DMS79 treated with DMSO at 0.1 percent for 48 hours (cell line): Measurements from ENCODE around the gene GLCCI1.
"Not testable (repeated sequence)": the region's sequence is repeated elsewhere in the genome, so short reads cannot be mapped to it uniquely, and the experiment has no call there.

Experiments
- DNase-seq: peaks from one replicate; lab custom pipeline; 2025; lab: John Stamatoyannopoulos, UW

The GLCCI1 gene

GRCh38 chr7:8051373-8051772 is 82.8 kb downstream of the GLCCI1 start:
- DNase-seq = no peak

GRCh38 chr7:8051998-8052397 is 83.4 kb downstream of the GLCCI1 start:
- DNase-seq = no peak

GRCh38 chr7:8052824-8053223 is 84.2 kb downstream of the GLCCI1 start:
- DNase-seq = no peak

GRCh38 chr7:8056439-8056838 is 87.8 kb downstream of the GLCCI1 start:
- no peak for DNase-seq

GRCh38 chr7:8057566-8057965 is 89.0 kb downstream of the GLCCI1 start:
- DNase-seq = no peak

- no peak for DNase-seq
These were observed 89.7 kb downstream of the GLCCI1 start for GRCh38 chr7:8058322-8058721.

- no peak for DNase-seq
These were observed 90.3 kb downstream of the GLCCI1 start for GRCh38 chr7:8058852-8059251.

- no peak for DNase-seq
These were observed 91.6 kb downstream of the GLCCI1 start for GRCh38 chr7:8060241-8060640.

GRCh38 chr7:8063300-8063699 is 94.7 kb downstream of the GLCCI1 start:
- DNase-seq = not testable (repeated sequence)

- no peak for DNase-seq
These were observed 95.2 kb downstream of the GLCCI1 start for GRCh38 chr7:8063706-8064297.

- no peak for DNase-seq
These were observed 96.2 kb downstream of the GLCCI1 start for GRCh38 chr7:8064828-8065227.

GRCh38 chr7:8065356-8065813 is 96.8 kb downstream of the GLCCI1 start:
- no peak for DNase-seq

GRCh38 chr7:8068892-8069686 is 100.5 kb downstream of the GLCCI1 start:
- DNase-seq = no peak

GRCh38 chr7:8070451-8071180 is 102.0 kb downstream of the GLCCI1 start:
- DNase-seq = no peak

GRCh38 chr7:8078418-8078817 is 109.8 kb downstream of the GLCCI1 start:
- DNase-seq = no peak

GRCh38 chr7:8082762-8083161 is 114.2 kb downstream of the GLCCI1 start:
- DNase-seq = no peak

GRCh38 chr7:8084836-8085235 is 116.2 kb downstream of the GLCCI1 start:
- DNase-seq = no peak

- DNase-seq = no peak
These were observed 116.8 kb downstream of the GLCCI1 start for GRCh38 chr7:8085420-8085819.

GRCh38 chr7:8086239-8086638 is 117.6 kb downstream of the GLCCI1 start:
- DNase-seq = no peak

GRCh38 chr7:8089036-8089780 is 120.6 kb downstream of the GLCCI1 start:
- no peak for DNase-seq

GRCh38 chr7:8092140-8092539 is 123.5 kb downstream of the GLCCI1 start:
- DNase-seq = no peak
